Measurements from ENCODE around the gene FAM131A. TPM values are rescaled to one million over a fixed set of nuclear protein-coding genes. Genes with fewer than 3 reads are reported as not detected.

FAM131A gene
- total and polyA plus RNA-seq, 2 donors (not counting 3 experiments of a cell fraction or from before 2014, with no cell fraction given) = 19.9 to 29.9 TPM

- no peak for TF ChIP-seq MYC (IDR thresholded peaks at IDR 0.05; ENCODE audit: low read depth, low read length)
- TF ChIP-seq CTCF (IDR thresholded peaks at IDR 0.05; ENCODE audit: extremely low read depth in 1 of 2, insufficient read depth in 1 of 2, low read depth in 1 of 2, low read length in 2 of 2) = no peak
- no peak for TF ChIP-seq POLR2AphosphoS5 (IDR thresholded peaks at IDR 0.05; ENCODE audit: insufficient read depth, low read depth, low read length)
- no peak for TF ChIP-seq MAX (IDR thresholded peaks at IDR 0.05; ENCODE audit: insufficient read depth, insufficient read length)
- TF ChIP-seq JUN (IDR thresholded peaks at IDR 0.05; ENCODE audit: borderline replicate concordance, insufficient read depth, insufficient read length, low read depth) = no peak
- TF ChIP-seq POLR2A (IDR thresholded peaks at IDR 0.05; ENCODE audit: low read depth, low read length) = no peak
- TF ChIP-seq FOS (IDR thresholded peaks at IDR 0.05; ENCODE audit: borderline replicate concordance, insufficient read depth, low read length) = no peak
- TF ChIP-seq GATA2 (IDR thresholded peaks at IDR 0.05; ENCODE audit: insufficient read depth, insufficient read length, low read depth, low read length) = no peak
- ChIA-PET CTCF (interaction anchor here (0.7 kb wide), 1 partner anchor 14 kb away, joined by 3 read pairs; the partner anchor contains the start of gene THPO), POLR2A (no interaction called here)
- BruUV-seq (replicated peaks) = no TSS peak
- no peak overlapping the region for H2AFZ ChIP-seq (ENCODE audit: low read depth, low read length)
- peaks cover 10 to 16% of the 10 kb centered on the region in 2 experiments for H3K27me3 ChIP-seq (ENCODE audit: control insufficient read depth in 2 of 2, insufficient read depth in 2 of 2, low read length in 2 of 2)
- FAIRE-seq (no peak), DNase-seq (ENCODE audit: low read depth, low spot score) (no peak)
- H3K9me1 ChIP-seq (replicated peaks; ENCODE audit: control insufficient read depth, extremely low read depth, insufficient read depth, low read length) = no peaks in the 10 kb centered on the region
- H3K4me2 ChIP-seq (ENCODE audit: insufficient read depth, low read length) = no peak overlapping the region
- H3K9ac ChIP-seq (replicated peaks; ENCODE audit: extremely low read depth, insufficient read depth, low read length) = no peak overlapping the region
- no peak overlapping the region for H3K27ac ChIP-seq (ENCODE audit: insufficient read depth, low read depth, low read length)
- H3K79me2 ChIP-seq (ENCODE audit: control insufficient read depth, insufficient read depth, low read length) = no peaks in the 10 kb centered on the region
- H3K9me3 ChIP-seq (replicated peaks; ENCODE audit: control insufficient read depth, insufficient read depth, low read length) = no peaks in the 10 kb centered on the region
- dilution Hi-C loops (cut with MboI; ENCODE audit: extremely low pct_ligation_motif_present, low sequenced_read_pairs) (no loop called here), intact Hi-C loops (cut with micrococcal nuclease) (no loop called here)
- H4K20me1 ChIP-seq (replicated peaks; ENCODE audit: control insufficient read depth, extremely low read depth, insufficient read depth, low read length) = no peaks in the 10 kb centered on the region
- no peaks in the 10 kb centered on the region for H3K36me3 ChIP-seq (ENCODE audit: control insufficient read depth in 2 of 2, extremely low read depth in 1 of 2, insufficient read depth in 2 of 2, low read length in 2 of 2)
- no peaks in the 10 kb centered on the region for H3K4me1 ChIP-seq (ENCODE audit: control insufficient read depth, extremely low read depth, insufficient read depth, low read length)
- no peak overlapping the region for H3K4me3 ChIP-seq (replicated peaks in 1 of 3; ENCODE audit: insufficient read depth in 1 of 3, low read depth in 1 of 3, low read length in 3 of 3)
Observed at GRCh38 chr3:184391266-184391665, 53.9 kb downstream of the FAM131A start.

Data from endothelial cell of umbilical vein (primary cell).